H9 (cell line): ENCODE data around the gene C1orf116. TPM values are rescaled to one million over a fixed set of nuclear protein-coding genes. Genes with fewer than 3 reads are reported as not detected.

ENCODE experiments used
- DNase-seq: peaks from one replicate; pipeline ENCODE4 v3.0.0-alpha.2; 2017
- H2AFZ ChIP-seq: one replicate; pipeline ENCODE4 v1.6.1; 2013; ENCODE audit warnings: mild to moderate bottlenecking, low read length, control low read depth, moderate library complexity
- H2AK5ac ChIP-seq: 2 replicates; pipeline ENCODE4 v1.6.1; 2013; ENCODE audit warnings: low read length, control low read depth, mixed read lengths; ENCODE audit not compliant: insufficient read length
- H2BK120ac ChIP-seq: one replicate; pipeline ENCODE4 v1.6.1; 2013; ENCODE audit warnings: low read depth, mild to moderate bottlenecking, low read length, control low read depth, inconsistent platforms; ENCODE audit not compliant: poor library complexity, severe bottlenecking
- H2BK12ac ChIP-seq: 2 replicates; pipeline ENCODE4 v1.6.1; 2013; ENCODE audit warnings: low read length, control low read depth, mixed read lengths, low read depth; ENCODE audit not compliant: insufficient read length
- H2BK15ac ChIP-seq: 2 replicates; pipeline ENCODE4 v1.6.1; 2013; ENCODE audit warnings: low read depth, low read length, control low read depth
- H2BK20ac ChIP-seq: one replicate; pipeline ENCODE4 v1.6.1; 2013; ENCODE audit warnings: low read depth, mild to moderate bottlenecking, low read length, control low read depth, inconsistent platforms; ENCODE audit not compliant: poor library complexity, severe bottlenecking
- H2BK5ac ChIP-seq: 2 replicates; pipeline ENCODE4 v1.6.1; 2013; ENCODE audit warnings: low read length, control low read depth, mixed read lengths; ENCODE audit not compliant: insufficient read length
- H3K14ac ChIP-seq: 2 replicates; pipeline ENCODE4 v1.6.1; 2013; ENCODE audit warnings: low read length, control low read depth; ENCODE audit not compliant: insufficient read depth
- H3K18ac ChIP-seq: 2 replicates; pipeline ENCODE4 v1.6.1; 2013; ENCODE audit warnings: low read depth, mild to moderate bottlenecking, mixed read lengths, low read length, control low read depth; ENCODE audit not compliant: insufficient read length
- H3K23ac ChIP-seq: 2 replicates; pipeline ENCODE4 v1.6.1; 2013; ENCODE audit warnings: low read length, control low read depth, mixed read lengths, low read depth; ENCODE audit not compliant: insufficient read length
- H3K23me2 ChIP-seq: 2 replicates; pipeline ENCODE4 v1.6.1; 2013; ENCODE audit warnings: low read depth, mild to moderate bottlenecking, mixed read lengths, low read length, control low read depth; ENCODE audit not compliant: insufficient read length, poor library complexity, severe bottlenecking
- H3K27ac ChIP-seq: 2 replicates; pipeline ENCODE4 v1.5.1; 2013; ENCODE audit warnings: low read length, control low read depth, mixed read lengths, low read depth; ENCODE audit not compliant: insufficient read length
- H3K27me3 ChIP-seq: 2 replicates; pipeline ENCODE4 v1.6.1; 2013; ENCODE audit warnings: low read length, control low read depth, inconsistent platforms; ENCODE audit not compliant: insufficient read depth
- H3K4ac ChIP-seq: 2 replicates; pipeline ENCODE4 v1.6.1; 2013; ENCODE audit warnings: low read depth, mild to moderate bottlenecking, control low read depth, inconsistent platforms, low read length, moderate library complexity
- H3K4me1 ChIP-seq: 2 replicates; pipeline ENCODE4 v1.6.1; 2013; ENCODE audit warnings: low read length, control low read depth, inconsistent platforms; ENCODE audit not compliant: insufficient read depth
- H3K4me2 ChIP-seq: 2 replicates; pipeline ENCODE4 v1.6.1; 2013; ENCODE audit warnings: low read length, control low read depth, mixed read lengths; ENCODE audit not compliant: insufficient read length, insufficient read depth
- H3K56ac ChIP-seq: 2 replicates; pipeline ENCODE4 v1.6.1; 2013; ENCODE audit warnings: low read depth, mild to moderate bottlenecking, mixed read lengths, low read length, control low read depth; ENCODE audit not compliant: insufficient read length
- H3K79me1 ChIP-seq: 2 replicates; pipeline ENCODE4 v1.6.1; 2013; ENCODE audit warnings: low read depth, mild to moderate bottlenecking, moderate library complexity, low read length, control low read depth, inconsistent platforms; ENCODE audit not compliant: insufficient read depth, poor library complexity, severe bottlenecking
- H3K79me2 ChIP-seq: 2 replicates; pipeline ENCODE4 v1.6.1; 2013; ENCODE audit warnings: low read length, control low read depth, inconsistent platforms; ENCODE audit not compliant: insufficient read depth
- H3K9ac ChIP-seq: 2 replicates; pipeline ENCODE4 v1.6.1; 2013; ENCODE audit warnings: low read length, control low read depth, mixed read lengths; ENCODE audit not compliant: insufficient read length; ENCODE audit errors: extremely low read depth
- H3K9me3 ChIP-seq: one replicate; pipeline ENCODE4 v1.6.1; 2013; ENCODE audit warnings: low read depth, low read length, inconsistent platforms; ENCODE audit not compliant: control insufficient read depth
- H3T11ph ChIP-seq: one replicate; pipeline ENCODE4 v1.6.1; 2013; ENCODE audit warnings: mild to moderate bottlenecking, low read length, control low read depth, inconsistent platforms
- H4K20me1 ChIP-seq: one replicate; pipeline ENCODE4 v1.6.1; 2013; ENCODE audit not compliant: control insufficient read depth, insufficient read length, insufficient read depth
- H4K5ac ChIP-seq: 2 replicates; pipeline ENCODE4 v1.6.1; 2013; ENCODE audit warnings: low read depth, mild to moderate bottlenecking, mixed read lengths, low read length, control low read depth; ENCODE audit not compliant: insufficient read length
- H4K8ac ChIP-seq: replicated peaks from 2 replicates; pipeline ENCODE4 v1.6.1; 2013; ENCODE audit warnings: low read length, control low read depth, mixed read lengths, low read depth; ENCODE audit not compliant: insufficient read length
- H4K91ac ChIP-seq: 2 replicates; pipeline ENCODE4 v1.6.1; 2013; ENCODE audit warnings: low read depth, mild to moderate bottlenecking, moderate library complexity, mixed read lengths, low read length, control low read depth; ENCODE audit not compliant: insufficient read length
- H3K27ac Mint-ChIP-seq, 3 experiments: 2 replicates in 2 of 3; 3 replicates in 1 of 3; pipeline ENCODE4 v1.8.0; 2020 to 2021; ENCODE audit warnings: mixed read lengths in 3 of 3, mild to moderate bottlenecking in 1 of 3, moderate library complexity in 1 of 3
- H3K27me3 Mint-ChIP-seq: 2 replicates; pipeline ENCODE4 v1.8.0; 2021; ENCODE audit warnings: low read depth, mild to moderate bottlenecking, moderate library complexity, mixed read lengths
- H3K36me3 Mint-ChIP-seq, 3 experiments: 2 replicates in 2 of 3; 3 replicates in 1 of 3; pipeline ENCODE4 v1.8.0; 2020 to 2021; ENCODE audit warnings: low read depth in 3 of 3, mixed read lengths in 3 of 3; ENCODE audit not compliant: insufficient read depth in 1 of 3
- H3K4me1 Mint-ChIP-seq, 2 experiments: 2 replicates each; pipeline ENCODE4 v1.8.0; 2020; ENCODE audit warnings: mixed read lengths in 2 of 2
- H3K4me3 Mint-ChIP-seq, 2 experiments: 2 replicates in 1 of 2; 3 replicates in 1 of 2; pipeline ENCODE4 v1.8.0; 2020 to 2021; ENCODE audit warnings: mild to moderate bottlenecking in 2 of 2, mixed read lengths in 2 of 2, moderate library complexity in 1 of 2
- H3K9me3 Mint-ChIP-seq, 2 experiments: 2 replicates in 1 of 2; 3 replicates in 1 of 2; pipeline ENCODE4 v1.8.0; 2020; ENCODE audit warnings: mild to moderate bottlenecking in 2 of 2, mixed read lengths in 2 of 2, moderate library complexity in 1 of 2
- CTCF ChIP-seq: fragments of 200-600 bp; sonication (generic); conservative IDR thresholded peaks from 3 replicates; pipeline ENCODE4 v1.8.0; 2021; ENCODE audit warnings: antibody characterized with exemption, mild to moderate bottlenecking
- WGBS: extraction: QIAGEN DNeasy Blood & Tissue Kit; methylation state at CpG from one replicate; pipeline ENCODE4 v1.1.7; 2013; ENCODE audit warnings: missing lambda C conversion rate, low lambda C conversion rate, mixed read lengths; ENCODE audit not compliant: insufficient read length; ENCODE audit errors: extremely low coverage; 5-methylcytosine and 5-hydroxymethylcytosine counted together
- total RNA-seq: library from RNA; stranded (reverse); gene quantifications from 2 replicates; pipeline ENCODE4 v1.2.1, GENCODE V29; 2021

C1orf116 gene
- total RNA-seq, 1 experiment from 2014 or later = 0.48 TPM

GRCh38 chr1:207054491-207054890 lies 21.9 kb upstream of the C1orf116 start:
- H3K9me3 ChIP-seq = no peaks in the 10 kb centered on the region
- H3K79me2 ChIP-seq = peaks cover 1% of the 10 kb centered on the region; the same call in 1 of the 2 replicates
- H3K27me3 ChIP-seq = no peaks in the 10 kb centered on the region
- peaks cover 1% of the 10 kb centered on the region for H3K27me3 Mint-ChIP-seq
- no peak for DNase-seq
- no peak overlapping the region for H2AFZ ChIP-seq
- no peak overlapping the region for H3T11ph ChIP-seq
- no peak overlapping the region for H3K27ac ChIP-seq
- H3K79me1 ChIP-seq = no peaks in the 10 kb centered on the region
- H3K4ac ChIP-seq = no peak overlapping the region
- no peak overlapping the region for H2BK120ac ChIP-seq
- peaks cover 25 to 28% of the 10 kb centered on the region in 2 experiments for H3K4me1 Mint-ChIP-seq
- H3K23ac ChIP-seq = no peak overlapping the region
- H2AK5ac ChIP-seq = no peak overlapping the region
- no peak overlapping the region for H2BK20ac ChIP-seq
- H4K5ac ChIP-seq = no peak overlapping the region
- no peak overlapping the region for H2BK5ac ChIP-seq
- no peak overlapping the region for H2BK12ac ChIP-seq
- H4K8ac ChIP-seq = no peak overlapping the region
- no peak overlapping the region for H3K14ac ChIP-seq
- H3K18ac ChIP-seq = no peak overlapping the region
- no peak overlapping the region for H2BK15ac ChIP-seq
- no peak overlapping the region for H3K56ac ChIP-seq
- peaks cover 2 to 5% (median 4%) of the 10 kb centered on the region in 3 experiments; a peak in 5 of 7 replicates for H3K36me3 Mint-ChIP-seq
- H3K27ac Mint-ChIP-seq = no peak overlapping the region
- TF ChIP-seq CTCF = no peak
- peaks cover 11% of the 10 kb centered on the region for H3K23me2 ChIP-seq
- no peak overlapping the region for H3K9ac ChIP-seq
- H4K91ac ChIP-seq = no peak overlapping the region
- no peaks in the 10 kb centered on the region; a peak in 1 of 5 replicates for H3K9me3 Mint-ChIP-seq
- H4K20me1 ChIP-seq = no peaks in the 10 kb centered on the region
- peak overlapping the region; percentile 99 to 100; a peak in 1 of 5 replicates for H3K4me3 Mint-ChIP-seq
- WGBS = no CpG with 5 or more reads among the region's 2 CpGs
- no peak overlapping the region for H3K4me2 ChIP-seq
- H3K4me1 ChIP-seq = peaks cover 3% of the 10 kb centered on the region; the same call in 1 of the 2 replicates
